HG02981 (cell line): Measurements from ENCODE around the gene RARA.

Experiments
- ATAC-seq: cut with Tn5 transposase; IDR thresholded peaks from one replicate; pipeline ENCODE4 v1.9.1; 2021; ENCODE audit warnings: mild to moderate bottlenecking, moderate library complexity; ENCODE audit not compliant: unreplicated experiment

Gene RARA

DNA sequence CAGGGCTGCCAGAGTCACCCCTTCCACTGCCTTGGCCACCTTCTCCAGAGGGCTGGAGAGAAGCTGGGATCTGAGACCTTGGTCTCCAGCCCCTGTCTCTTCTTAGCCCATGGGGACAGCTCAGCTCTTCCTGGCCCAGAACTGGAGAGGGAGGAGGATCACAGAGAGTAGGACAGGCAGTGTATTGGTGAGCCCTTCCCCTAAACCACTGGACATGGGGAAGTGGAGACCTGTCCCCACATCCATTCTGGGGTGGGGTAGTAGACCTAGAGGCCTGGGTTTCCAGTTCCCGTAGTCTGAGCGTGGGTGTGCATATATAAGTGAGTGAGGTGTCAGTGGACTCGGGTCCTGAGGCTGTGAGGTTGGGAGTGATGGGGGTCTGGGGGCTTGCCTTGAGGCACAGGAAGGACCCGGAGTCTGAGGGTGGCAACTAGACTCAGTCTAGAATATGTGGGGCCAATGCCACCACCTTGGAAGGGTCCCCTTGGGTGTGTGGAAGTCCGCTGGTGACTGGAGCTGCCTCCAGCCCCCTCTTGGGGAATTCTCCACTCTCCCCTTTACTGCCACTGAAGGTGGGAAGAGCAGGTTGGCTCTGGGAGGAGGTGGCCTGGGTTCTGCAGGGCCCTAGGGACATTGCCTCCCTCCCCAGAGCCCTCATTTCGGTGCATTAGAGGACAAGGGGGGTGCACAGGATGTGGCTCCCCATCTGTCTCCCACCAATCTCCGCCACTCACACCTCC is 35.6 kb downstream of the RARA start:
- ATAC-seq, result no peak

DNA sequence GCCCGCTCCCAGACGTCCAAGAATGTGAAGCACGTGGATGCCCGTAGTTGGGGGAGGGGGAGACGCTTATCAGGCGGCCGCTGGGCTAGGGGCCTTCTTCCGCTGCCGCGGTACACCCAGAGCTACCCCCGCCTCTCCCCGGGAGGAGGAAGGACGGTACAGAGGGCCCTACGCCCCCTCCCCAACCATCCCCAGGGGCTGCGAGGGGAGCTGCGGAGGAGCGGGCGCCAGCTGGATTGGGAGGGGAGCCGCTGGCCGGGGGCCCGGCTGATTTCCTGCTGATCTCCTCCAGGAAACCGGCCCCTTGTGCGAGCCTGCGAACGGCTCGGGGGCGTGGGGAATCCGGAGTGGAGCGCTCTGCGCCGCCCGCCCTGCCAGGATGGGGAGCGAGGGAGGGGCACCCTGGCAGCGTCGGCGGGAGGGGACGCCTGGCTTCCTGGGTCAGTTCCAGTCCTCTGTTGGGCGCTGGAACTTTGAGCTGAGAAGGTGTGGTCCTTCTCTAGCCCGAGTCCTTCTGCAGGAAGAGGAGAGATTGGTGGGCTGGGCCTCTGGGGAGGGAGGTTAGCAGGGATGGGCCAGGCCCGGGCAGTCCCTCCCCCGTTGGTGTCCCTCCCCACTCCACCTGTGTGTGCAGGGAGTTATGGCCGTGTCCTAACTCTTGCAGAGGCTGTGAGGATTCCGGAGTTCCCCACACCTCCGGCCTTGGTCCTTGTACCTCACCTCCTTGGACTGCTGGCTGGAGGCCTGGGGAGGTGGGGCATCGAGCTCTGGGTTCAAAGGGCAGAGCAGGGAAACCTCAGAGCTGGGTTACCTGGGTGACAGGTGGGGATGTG is 36.4 kb downstream of the RARA start:
- ATAC-seq, result no peak

DNA sequence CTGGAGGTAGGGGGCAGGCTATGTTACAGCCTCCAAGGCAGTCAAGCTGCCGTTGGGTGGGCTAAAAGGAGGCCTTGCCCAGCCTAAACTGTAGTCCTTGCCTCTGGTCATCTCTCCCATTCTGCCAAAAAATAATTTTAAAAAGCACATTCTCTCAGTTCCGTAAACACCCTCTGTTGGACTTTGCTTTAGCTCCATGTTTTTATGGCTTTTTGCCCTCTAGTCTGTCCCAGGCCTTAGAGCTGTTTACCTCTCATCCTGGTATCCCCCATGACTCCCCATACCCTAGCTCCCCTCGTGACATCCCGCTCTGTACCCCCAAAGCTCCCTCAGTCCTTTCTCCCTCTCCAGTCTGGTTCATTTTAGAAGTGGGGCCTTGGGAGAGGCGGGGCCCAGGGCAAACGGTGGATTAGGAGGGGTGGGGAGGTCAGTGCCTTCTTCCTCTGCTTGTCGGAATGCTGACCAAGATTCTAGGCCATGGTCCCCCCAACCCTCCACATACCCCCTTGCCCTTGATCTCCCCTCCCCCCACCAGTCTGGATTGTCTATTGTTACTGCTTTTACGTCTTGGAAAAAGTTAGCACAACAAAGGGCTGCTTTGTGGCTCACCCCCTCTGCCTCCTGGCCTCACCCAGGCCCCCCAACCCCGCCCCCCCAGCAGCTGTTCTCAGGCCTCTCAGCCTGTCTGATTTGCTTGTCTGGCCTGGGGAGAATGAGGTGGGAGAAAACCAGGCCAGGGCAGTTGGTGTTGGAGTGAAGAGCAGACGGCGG is 37.2 kb downstream of the RARA start:
- ATAC-seq, result no peak

DNA sequence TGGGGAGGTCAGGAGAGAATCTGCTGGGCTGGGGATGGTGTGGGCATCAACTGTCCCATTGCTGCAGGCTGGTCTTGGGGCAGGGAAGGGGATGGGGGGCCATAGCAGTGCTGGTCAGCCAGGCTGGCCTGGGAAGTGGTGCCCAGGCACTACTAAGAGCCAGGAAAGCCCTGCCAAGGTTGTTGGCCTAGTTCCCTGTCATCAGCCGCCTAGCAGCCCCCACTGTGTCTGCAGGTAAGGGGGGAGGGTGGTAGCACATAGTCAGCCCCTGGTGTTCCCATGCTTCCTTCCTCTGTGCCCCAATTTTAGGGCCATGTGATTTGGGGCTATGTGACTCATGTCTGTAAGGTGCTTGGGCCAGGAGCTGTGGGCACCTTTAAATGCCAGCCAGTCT is 37.8 kb downstream of the RARA start:
- ATAC-seq, result no peak

DNA sequence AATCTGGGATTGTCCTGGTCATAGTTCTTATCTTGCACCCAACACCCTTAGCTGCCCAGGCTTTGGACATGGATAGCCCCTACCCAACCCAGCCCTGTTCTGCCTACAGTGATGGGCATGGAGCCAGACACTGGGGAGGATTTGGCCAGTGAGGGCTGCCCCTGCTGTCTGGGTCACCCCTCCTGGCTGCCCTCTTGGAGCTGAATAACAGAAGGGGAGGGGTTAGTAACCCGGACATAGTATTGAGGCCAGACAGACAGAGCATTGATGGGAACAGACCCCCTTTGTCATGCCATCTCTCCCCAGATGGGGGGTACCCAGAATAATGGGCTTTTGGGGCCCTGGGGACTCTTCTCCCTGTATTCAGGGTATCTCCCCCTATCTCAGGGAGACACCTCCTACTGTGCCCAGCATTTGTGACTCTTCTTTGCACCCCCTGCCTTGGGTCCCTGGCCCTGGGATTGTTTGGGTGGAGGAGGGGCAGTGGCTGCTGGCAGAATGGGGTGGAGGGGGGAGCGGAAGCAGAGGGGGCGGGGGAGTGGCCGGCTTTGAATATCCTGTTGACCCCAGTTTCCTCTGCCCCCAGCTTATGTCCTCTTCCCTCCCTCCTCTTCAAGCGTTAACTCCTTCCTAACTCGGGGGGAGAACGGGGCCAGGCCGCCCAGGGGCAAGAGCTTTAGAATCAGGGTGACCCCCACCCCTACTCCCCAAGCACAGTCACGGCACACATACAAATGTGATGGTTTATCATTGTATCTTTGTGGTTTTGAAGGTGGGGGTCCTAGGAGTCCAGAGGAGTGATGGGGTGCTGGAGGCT is 38.5 kb downstream of the RARA start:
- ATAC-seq, result no peak

DNA sequence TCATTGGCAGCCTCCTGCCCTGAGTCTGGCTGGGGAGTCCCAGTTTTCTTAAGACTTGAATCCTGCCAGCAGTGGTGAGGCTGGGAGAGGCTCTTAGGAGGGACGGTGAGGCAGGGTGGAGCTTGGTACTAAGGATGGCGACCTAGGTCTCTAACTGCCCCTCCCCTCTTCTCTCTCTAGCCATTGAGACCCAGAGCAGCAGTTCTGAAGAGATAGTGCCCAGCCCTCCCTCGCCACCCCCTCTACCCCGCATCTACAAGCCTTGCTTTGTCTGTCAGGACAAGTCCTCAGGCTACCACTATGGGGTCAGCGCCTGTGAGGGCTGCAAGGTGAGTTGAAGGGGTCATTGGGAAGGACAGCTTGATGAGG is 39.1 kb downstream of the RARA start:
- no peak for ATAC-seq

DNA sequence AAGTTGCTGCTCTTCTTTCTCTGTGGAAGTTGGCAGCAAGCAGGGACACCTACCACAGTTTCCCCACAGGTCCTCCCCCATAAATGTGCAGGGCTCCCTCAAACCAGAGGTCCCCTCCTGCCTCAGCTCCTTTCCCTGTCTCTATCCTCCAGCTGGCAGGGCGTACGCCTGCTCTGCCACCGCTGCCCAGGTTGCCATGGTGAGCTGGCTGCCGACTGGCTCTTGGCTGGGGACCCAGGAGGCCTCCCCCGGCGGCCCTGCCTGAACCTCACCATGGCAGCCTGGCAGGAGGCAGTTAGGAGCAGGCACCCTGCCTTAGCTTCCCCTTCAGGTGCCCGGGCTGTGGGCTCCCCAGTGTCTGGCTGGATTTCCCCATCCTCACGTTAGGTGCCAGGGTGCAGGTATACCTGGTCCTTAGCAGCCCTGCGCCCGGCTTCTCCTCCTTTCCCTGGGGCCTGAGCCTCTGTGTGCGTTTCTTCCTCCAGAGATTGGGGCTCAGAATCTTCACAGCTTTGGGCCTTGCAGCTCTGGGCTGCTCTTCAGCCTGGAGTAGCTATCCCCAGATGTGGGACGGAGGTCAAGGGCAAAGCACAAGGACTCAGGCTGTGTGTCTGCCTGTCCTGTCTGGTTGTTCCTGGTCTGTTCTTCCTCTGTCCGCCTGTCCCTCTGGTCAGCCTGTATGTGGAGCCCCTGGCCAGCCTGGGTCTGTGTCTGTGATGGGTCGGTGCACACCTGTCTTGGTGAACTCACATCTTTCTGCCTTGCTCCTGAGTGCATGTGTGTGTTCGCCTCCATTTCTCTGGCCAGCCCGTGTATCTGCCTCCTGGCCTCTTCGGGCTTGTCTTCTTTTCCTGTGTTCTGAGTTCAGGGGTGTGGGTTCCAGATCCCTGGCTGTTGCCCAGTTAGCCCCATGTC is 39.8 kb downstream of the RARA start:
- no peak for ATAC-seq

DNA sequence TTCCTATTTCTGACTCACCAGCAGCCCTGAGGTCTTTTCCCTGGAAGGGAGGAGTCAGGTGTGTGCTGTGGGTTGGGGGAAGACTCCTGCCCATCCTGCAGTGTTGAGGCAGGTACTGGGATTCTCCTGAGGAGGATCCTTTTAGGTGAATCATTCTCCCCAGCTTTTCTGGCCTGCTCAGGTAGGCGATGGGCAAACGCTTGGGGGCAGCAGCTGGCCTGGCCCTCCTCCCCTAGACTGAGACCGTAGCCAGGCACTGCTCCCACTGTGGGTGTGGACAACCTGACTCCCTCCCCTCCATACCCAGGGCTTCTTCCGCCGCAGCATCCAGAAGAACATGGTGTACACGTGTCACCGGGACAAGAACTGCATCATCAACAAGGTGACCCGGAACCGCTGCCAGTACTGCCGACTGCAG is 40.5 kb downstream of the RARA start:
- ATAC-seq, result no peak

DNA sequence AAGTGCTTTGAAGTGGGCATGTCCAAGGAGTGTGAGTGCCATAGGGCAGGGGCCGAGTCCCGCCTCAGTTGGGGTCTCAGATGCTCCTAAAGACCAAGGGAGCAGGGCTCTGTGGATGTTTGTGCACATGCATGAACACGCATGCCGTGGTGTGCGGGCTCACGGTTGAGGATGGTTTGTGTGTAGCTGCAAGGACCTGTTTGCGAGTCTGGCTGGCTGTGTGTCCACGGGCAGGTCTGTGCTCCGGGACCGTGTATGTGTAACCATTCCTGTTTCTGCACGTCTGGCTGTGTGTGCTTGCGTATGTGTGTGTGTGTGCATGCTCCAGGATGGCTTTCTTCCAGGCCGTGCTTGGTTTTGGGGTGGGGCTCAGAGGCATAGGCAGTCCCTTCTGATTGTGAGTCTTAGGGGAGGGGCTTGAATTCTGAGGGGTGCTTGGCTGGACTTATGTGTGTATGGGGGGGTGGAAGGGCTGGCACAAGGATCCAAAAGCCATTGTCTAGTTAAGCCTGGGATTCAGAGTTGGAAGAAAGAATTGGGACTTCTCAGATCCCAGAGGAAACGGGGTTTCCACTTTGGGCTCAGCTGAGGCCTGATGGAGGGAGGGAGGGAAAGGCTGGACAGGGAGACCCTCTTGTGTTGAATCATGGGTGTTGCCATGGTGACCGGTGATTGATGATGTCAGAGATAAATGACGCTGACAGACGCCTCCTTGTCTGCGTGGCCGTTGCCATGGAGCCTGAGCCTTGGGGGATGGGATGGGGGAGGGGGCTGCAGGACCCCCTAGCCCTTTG is 41.1 kb downstream of the RARA start:
- no peak for ATAC-seq

DNA sequence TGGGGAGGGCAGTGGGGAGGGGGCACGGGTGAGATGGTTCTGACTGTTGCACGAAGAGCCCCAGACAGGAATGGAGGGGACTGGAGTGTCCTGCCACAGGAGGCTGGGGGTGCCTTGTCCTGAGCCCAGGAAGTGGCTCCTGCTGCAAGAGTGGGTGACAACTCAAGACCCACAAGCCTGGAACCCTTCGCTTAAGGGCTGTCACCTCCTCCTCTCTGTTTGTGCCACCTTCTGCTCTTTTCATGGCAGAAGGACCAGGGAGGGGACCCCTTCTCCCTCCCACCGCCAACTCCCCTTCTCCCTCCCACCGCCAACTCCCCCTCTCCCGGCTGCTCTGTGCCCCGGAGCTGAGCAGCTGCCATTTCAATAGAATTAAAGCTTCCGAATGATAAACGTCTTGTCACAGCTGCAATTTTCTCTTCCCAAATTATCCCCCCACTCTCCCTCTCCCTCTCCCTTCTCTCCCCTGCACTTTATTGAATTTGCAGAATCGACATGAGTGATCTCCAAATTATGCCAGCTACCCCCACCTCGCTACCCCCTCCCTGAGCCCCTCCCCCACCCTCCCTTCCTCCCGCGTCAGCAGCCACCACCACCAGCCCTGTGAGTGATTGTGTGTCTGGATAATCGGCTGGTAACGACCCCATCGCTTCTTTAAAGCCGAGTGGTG is 41.8 kb downstream of the RARA start:
- ATAC-seq, result no peak

DNA sequence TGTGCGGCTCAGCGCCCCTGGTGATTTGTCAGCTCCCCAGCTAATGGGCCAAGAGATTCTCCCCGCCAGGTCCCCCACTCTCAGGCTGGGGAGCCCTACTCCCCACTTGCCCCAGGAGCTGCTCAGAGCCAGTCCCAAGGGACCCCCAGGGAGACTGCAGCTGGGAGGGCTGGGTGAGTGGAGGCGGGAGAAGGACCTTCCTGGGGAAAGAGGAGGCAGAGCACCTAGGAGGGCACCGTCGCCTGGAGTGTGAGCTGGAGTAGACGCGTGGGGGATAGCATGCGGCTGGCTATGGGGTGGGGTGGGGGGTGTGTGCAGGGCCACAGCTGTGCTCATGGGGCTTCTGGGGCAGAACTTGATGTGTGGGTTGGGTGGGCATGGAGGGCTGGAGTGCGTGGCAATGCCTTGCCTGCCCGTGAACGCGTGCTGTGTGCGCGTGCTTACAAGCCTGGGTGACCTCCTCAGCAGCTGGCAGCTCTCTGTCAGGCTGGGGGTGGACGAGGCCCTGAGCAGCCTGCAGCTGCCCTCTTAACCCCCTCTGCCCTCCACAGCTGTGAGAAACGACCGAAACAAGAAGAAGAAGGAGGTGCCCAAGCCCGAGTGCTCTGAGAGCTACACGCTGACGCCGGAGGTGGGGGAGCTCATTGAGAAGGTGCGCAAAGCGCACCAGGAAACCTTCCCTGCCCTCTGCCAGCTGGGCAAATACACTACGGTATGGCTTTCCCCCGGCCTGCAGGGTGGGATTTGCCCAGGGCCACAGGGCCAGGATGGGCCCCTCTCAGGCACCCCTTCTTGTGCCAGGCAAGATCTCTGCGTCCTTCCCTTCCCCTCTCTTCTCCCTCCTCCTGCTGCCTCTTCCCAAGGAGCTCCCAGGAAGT is 42.6 kb downstream of the RARA start:
- ATAC-seq, result no peak

DNA sequence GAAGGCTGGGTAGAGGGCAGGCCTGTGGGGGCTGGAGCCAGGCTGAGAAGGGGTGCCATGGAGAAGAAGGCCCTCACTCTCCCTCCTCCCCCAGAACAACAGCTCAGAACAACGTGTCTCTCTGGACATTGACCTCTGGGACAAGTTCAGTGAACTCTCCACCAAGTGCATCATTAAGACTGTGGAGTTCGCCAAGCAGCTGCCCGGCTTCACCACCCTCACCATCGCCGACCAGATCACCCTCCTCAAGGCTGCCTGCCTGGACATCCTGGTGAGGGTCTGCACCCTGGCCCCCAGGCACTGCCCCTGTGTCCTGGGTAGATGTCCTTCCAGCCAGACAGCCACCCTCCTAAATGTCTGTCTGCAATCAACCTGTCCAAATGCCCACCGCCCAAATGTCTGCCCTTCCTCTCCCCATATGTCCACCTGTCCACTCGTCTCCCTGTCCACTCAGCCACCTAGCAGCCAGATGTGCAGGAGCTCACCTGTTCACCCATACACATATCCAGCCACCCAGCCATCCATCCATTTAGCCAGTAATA is 43.3 kb downstream of the RARA start:
- no peak for ATAC-seq

DNA sequence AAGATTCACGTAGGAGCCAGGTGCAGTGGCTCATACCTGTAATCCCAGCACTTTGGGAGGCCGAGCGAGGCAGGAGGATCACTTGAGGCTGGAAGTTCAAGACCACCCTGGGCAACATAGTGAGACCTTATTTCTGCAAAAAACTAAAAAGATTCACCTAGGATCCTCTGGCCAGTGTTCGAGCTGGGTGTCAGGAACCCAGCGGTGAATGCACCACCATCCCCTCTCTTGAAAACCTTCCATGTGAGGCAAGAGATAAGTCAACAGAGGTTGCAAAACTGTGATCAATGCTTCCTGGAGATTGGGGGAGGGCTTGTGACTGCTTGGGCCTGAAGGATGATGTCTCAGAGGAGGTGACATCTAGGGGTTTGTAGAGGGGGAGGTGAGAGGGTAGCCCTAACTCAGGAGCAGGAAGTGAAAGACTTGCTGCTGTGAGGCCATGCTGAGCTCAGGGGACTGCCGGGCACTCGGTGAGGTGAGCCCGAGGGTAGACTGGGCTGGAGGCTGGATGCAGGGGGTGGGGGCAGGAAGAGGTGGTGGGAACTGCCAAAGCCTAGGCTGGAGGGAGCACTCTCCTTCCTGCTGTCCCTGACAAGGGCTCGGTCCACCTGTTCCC is 43.9 kb downstream of the RARA start:
- no peak for ATAC-seq

DNA sequence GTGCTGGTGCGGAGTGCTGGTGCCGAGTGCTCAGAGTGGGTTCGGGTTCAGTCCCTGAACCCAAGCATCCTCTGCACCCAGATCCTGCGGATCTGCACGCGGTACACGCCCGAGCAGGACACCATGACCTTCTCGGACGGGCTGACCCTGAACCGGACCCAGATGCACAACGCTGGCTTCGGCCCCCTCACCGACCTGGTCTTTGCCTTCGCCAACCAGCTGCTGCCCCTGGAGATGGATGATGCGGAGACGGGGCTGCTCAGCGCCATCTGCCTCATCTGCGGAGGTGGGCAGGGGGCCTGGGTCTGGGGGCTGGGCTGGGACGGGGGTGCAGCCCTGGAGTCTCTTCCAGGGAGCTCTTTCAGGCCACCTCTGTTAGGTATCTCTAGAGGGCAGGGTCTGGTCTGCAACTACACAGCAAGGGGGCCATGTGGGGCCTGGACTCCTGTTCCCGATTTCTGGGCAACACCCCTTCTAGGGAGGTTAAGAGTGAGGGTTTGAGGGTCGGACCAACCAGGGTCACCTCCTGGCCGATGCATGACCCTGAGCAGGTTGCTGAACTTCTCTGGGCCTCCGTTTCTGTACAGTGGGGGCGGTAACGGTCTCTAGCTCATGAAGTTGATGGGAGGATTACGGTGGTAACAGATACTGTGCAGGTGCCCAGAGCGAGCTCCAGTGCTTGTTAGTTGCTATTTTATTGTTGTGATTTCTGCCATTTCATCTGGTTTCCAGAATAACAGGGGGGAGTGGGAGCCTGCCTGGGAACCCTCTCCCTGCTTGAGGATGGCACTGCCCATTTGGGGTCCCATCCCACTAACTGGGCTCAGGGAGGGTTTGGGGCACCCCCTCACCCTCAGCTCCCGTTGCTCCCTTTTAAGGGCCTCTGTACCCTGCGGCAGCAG is 45.5 kb downstream of the RARA start:
- ATAC-seq, result no peak

DNA sequence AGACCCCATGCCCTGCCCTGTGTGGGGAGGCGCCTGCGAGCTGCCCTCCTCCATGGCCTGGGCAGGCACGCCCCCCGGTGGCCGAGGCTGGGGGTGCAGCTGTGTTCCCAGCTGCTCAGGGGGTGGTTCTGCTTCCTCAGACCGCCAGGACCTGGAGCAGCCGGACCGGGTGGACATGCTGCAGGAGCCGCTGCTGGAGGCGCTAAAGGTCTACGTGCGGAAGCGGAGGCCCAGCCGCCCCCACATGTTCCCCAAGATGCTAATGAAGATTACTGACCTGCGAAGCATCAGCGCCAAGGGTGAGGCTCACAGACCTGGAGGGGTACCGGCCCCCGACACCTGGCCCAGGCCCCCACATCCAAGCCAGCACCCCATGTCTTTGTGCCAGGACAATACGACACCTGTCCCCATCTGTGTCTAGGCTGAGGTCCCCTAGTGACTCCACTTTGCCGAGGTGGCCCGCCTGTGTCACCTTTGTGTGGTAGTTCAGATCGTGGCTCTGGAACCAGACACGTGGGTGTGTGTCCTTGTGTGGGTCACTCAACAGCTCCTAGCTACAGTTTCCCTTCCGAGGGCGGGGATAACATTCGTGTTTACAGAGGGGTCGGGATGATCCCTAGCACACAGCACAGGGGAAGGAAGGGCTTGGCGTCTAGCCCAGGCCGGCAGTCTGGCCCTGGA is 46.3 kb downstream of the RARA start:
- peak; percentile 53 for ATAC-seq
